ENCODE data around the gene ATF6B.

DNA sequence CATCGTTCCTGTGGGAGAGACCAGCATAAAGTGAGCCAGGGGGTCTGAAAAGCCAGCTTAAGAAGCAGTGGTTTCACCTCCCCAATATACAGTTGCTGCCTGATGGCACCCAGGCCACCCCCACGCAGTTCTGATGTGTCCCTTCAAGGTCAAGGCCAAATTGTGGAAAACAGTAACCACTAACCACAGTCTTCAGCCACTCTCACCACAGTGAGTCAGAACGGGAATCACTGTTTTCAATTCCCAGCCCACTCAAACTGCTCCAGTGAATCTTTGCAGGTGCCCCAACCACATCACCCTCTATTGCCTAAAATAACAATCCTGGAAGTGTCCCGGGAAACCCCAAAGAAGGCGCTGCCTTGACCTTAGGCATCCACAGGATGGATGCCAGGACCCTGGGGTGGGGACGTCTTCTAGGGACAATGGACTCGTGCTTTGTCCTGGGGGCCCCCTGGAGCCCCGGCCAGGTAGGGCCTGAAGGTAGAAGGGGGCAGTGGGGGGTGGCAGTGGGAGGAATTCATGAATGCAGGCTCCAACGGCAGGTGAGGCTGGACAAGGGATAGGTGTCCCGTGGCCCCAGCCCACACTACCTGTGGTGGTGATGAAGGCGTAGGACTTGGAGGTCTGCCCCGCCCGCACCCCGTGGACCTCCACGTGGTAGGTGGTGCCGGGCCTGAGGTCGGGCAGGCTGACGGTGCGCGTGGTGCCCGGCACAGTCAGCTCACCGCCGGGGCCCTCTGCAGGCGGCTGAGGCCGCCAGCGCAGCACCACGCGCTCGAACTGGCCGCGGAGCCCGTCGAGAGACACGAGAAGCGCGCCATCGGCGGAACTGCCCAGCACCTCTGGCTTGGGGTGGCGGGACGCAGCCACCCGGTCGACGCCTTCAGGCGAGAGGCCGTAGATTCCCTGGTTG is 41.1 kb downstream of the ATF6B start:
- TF ChIP-seq, protein P1, sequence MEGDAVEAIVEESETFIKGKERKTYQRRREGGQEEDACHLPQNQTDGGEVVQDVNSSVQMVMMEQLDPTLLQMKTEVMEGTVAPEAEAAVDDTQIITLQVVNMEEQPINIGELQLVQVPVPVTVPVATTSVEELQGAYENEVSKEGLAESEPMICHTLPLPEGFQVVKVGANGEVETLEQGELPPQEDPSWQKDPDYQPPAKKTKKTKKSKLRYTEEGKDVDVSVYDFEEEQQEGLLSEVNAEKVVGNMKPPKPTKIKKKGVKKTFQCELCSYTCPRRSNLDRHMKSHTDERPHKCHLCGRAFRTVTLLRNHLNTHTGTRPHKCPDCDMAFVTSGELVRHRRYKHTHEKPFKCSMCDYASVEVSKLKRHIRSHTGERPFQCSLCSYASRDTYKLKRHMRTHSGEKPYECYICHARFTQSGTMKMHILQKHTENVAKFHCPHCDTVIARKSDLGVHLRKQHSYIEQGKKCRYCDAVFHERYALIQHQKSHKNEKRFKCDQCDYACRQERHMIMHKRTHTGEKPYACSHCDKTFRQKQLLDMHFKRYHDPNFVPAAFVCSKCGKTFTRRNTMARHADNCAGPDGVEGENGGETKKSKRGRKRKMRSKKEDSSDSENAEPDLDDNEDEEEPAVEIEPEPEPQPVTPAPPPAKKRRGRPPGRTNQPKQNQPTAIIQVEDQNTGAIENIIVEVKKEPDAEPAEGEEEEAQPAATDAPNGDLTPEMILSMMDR (IDR thresholded peaks at IDR 0.05; ENCODE audit: low read depth, low read length): no peak
- TF ChIP-seq EZH2phosphoT487 (IDR thresholded peaks at IDR 0.05; ENCODE audit: low read depth): 0 out of 2 replicates have a peak, but pooled peaks have one; percentile 40
